ENCODE data around the gene TMIE. TPM values are rescaled to one million over a fixed set of nuclear protein-coding genes. Genes with fewer than 3 reads are reported as not detected.

TMIE gene
- total and polyA plus RNA-seq, 2 of the 13 experiments (the other 11 are each of a cell fraction or from before 2014, with no cell fraction given): not detected

- TF ChIP-seq, protein P1, sequence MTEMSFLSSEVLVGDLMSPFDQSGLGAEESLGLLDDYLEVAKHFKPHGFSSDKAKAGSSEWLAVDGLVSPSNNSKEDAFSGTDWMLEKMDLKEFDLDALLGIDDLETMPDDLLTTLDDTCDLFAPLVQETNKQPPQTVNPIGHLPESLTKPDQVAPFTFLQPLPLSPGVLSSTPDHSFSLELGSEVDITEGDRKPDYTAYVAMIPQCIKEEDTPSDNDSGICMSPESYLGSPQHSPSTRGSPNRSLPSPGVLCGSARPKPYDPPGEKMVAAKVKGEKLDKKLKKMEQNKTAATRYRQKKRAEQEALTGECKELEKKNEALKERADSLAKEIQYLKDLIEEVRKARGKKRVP (CRISPR knock-in tag; IDR thresholded peaks at IDR 0.05): no peak
- TF ChIP-seq ZNF432 (CRISPR knock-in tag; IDR thresholded peaks at IDR 0.05; ENCODE audit: borderline replicate concordance) (no peak), TBL1XR1 (IDR thresholded peaks at IDR 0.05; ENCODE audit: borderline replicate concordance, low read length, partially characterized antibody) (no peak)
Observed at GRCh38 chr3:46681387-46681786, 19.8 kb upstream of the TMIE start (continued).

DNA sequence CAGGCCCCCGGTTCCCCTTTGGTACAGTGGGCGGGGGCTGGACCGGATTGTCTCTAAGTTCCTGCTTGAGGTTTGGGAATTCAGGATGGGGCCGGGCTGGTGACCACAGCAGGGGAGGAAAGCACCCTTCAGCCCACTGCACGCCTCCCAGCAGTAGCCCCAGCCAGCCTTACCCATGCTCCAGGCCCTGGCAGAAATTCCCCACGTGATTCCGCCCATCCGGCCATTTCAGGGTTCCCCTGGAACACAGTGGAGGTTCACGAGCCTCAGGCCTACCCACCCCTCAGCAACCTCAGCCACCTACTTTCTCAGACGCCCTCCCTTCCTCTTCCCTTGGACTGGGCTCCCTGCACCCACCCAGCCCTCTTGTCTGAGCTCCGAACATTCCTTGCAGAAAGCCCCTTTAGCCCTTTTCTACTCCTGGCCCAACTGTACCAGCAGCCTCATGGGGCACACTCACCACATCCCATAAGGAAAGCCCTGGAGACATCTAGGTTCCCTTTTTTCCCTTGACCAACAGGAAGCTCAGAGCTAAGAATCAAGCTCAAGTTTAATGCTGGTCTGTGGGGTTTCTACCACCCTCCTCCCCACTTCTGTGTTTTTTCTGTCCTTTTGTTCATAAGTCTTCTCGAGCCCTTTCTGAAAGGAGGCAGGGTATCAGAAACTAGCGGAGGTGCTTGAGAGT lies 19.2 kb upstream of the TMIE start:
- ATAC-seq: no peak
- TF ChIP-seq MIXL1 (CRISPR knock-in tag; IDR thresholded peaks at IDR 0.05) (no peak), YEATS4 (CRISPR knock-in tag; IDR thresholded peaks at IDR 0.05; ENCODE audit: borderline replicate concordance) (no peak), SNAPC2 (CRISPR knock-in tag; IDR thresholded peaks at IDR 0.05) (no peak), PHB2 (IDR thresholded peaks at IDR 0.05; ENCODE audit: partially characterized antibody) (no peak)
- no TSS peak for BruUV-seq (replicated peaks)
- DNase-seq (ENCODE audit: low spot score): no peak
- Histone ChIP-seq H3K4me1 (ENCODE audit: insufficient read depth, low read length) (no peaks in the 10 kb centered on the region), H3K4me2 (ENCODE audit: low read depth, low read length) (no peak overlapping the region), H3K9ac (ENCODE audit: insufficient read depth, low read depth, low read length) (no peak overlapping the region), H3K36me3 (replicated peaks in 1 of 2; ENCODE audit: control insufficient read depth in 1 of 2, insufficient read depth in 2 of 2, low read length in 2 of 2) (no peaks in the 10 kb centered on the region), H3K27ac (ENCODE audit: extremely low read length, insufficient read depth, low read length) (no peak overlapping the region), H3K9me3 (ENCODE audit: low read length) (no peaks in the 10 kb centered on the region), H3K4me3 (replicated peaks in 1 of 3; ENCODE audit: insufficient read depth in 1 of 3, low read depth in 2 of 3, low read length in 3 of 3) (no peak overlapping the region), H3K27me3 (ENCODE audit: control insufficient read depth in 1 of 2, insufficient read depth in 2 of 2, low read length in 2 of 2) (peaks cover 4 to 55% of the 10 kb centered on the region in 2 experiments; a peak in 4 of 5 replicates), H4K20me1 (ENCODE audit: insufficient read depth, low read length) (no peaks in the 10 kb centered on the region), H2AFZ (ENCODE audit: low read length) (no peak overlapping the region), H3K79me2 (ENCODE audit: insufficient read depth, low read length) (no peaks in the 10 kb centered on the region)
- CTCF ChIA-PET (ENCODE audit: low intra/inter-chr PET ratio, low total read pairs): no interaction called here
- no peak for FAIRE-seq
- WGBS (ENCODE audit: low lambda C conversion rate): 15% methylated on average over 8 of the region's 13 CpGs
- POLR2A ChIA-PET: no interaction called here
- intact Hi-C loops (cut with micrococcal nuclease; ENCODE audit: unreplicated experiment): no loop called here
- in situ Hi-C loops (cut with HindIII; ENCODE audit: extremely low pct_ligation_motif_present, low pct_unique_long_range_greater_than_20kb): no loop called here
